Activated B cell treated with CpG ODN at 0.5 μM for 24 hours (primary cell): ENCODE measurements around the gene ZNF317. TPM values are rescaled to one million over a fixed set of nuclear protein-coding genes. Genes with fewer than 3 reads are reported as not detected.

Experiments
- ATAC-seq: fragments of 200-7000 bp; cut with Tn5 transposase; one replicate; pipeline ENCODE4 v1.10.0; 2021; ENCODE audit warnings: low read depth, mild to moderate bottlenecking, moderate library complexity
- CTCF ChIA-PET: fragments of 350-600 bp; sonication (Branson Sonifier 250); formaldehyde crosslinking; loops from one replicate; lab custom pipeline; 2021; ENCODE audit warnings: antibody characterized with exemption; lab: Charles Lee
- POLR2A ChIA-PET: fragments of 350-600 bp; sonication (Branson Sonifier 250); formaldehyde crosslinking; loops from one replicate; lab custom pipeline; 2021; ENCODE audit warnings: antibody characterized with exemption; lab: Charles Lee
- DNase-seq: peaks from one replicate; pipeline ENCODE4 v3.0.0; 2022
- H3K27ac Mint-ChIP-seq: one replicate; pipeline ENCODE4 v1.8.0; 2020; ENCODE audit warnings: mixed read lengths
- H3K27me3 Mint-ChIP-seq: one replicate; pipeline ENCODE4 v1.8.0; 2021; ENCODE audit warnings: mixed read lengths
- H3K36me3 Mint-ChIP-seq: one replicate; pipeline ENCODE4 v1.8.0; 2021; ENCODE audit warnings: low read depth, mixed read lengths
- H3K4me1 Mint-ChIP-seq: one replicate; pipeline ENCODE4 v1.8.0; 2021; ENCODE audit warnings: mixed read lengths
- H3K4me3 Mint-ChIP-seq: one replicate; pipeline ENCODE4 v1.8.0; 2020; ENCODE audit warnings: mild to moderate bottlenecking, mixed read lengths
- H3K9me3 Mint-ChIP-seq: one replicate; pipeline ENCODE4 v1.8.0; 2020; ENCODE audit warnings: mixed read lengths
- intact Hi-C: fragments of 100-400 bp; cut with micrococcal nuclease; formaldehyde crosslinking; loops from one replicate; pipeline ENCODE4 v1.15.1; 2024
- total RNA-seq: library from RNA; stranded (reverse); gene quantifications from 2 replicates; pipeline ENCODE4 v1.2.3, GENCODE V29; 2022
- TF ChIP-seq, protein P1 (sequence below): fragments of 200-600 bp; IDR thresholded peaks from one replicate; pipeline ENCODE4 v1.8.0; 2022; ENCODE audit warnings: antibody characterized with exemption, mild to moderate bottlenecking

ZNF317 gene
- total RNA-seq, 1 donor from 2014 or later, result 65.8 TPM

DNA sequence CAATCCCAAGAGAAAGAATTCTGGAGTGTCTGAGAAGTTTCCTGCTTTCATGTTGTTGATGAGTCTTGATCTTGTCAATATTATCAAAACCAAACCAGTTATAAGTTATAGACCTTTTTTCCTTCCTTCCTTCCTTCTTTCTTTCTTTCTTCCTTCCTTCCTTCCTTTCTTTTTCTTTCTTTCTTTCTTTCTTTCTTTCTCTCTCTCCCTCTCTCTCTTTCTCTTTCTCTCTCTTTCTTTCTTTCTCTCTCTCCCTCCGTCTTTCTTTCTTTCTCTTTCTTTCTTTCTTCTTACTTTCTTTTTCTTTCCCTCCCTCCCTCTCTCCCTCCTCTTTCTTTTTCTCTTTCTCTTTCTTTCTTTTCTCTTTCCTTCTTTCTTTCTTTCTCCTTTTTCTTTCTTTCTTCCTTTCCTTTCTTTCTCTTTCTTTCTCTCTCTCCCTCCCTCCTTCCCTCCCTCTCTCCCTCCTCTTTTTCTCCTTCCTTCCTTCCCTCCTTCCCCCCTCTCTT lies 13.2 kb upstream of the ZNF317 start, which contains the start of gene OR7G3:
OR7G3 (minus strand) TSS at position 51 of the 506 bp plus-strand sequence; CDS start at position 51, 0 bp downstream.
- H3K4me3 Mint-ChIP-seq, result no peak within 1 kb of the TSS
- no peak within 1 kb of the TSS for H3K27ac Mint-ChIP-seq

DNA sequence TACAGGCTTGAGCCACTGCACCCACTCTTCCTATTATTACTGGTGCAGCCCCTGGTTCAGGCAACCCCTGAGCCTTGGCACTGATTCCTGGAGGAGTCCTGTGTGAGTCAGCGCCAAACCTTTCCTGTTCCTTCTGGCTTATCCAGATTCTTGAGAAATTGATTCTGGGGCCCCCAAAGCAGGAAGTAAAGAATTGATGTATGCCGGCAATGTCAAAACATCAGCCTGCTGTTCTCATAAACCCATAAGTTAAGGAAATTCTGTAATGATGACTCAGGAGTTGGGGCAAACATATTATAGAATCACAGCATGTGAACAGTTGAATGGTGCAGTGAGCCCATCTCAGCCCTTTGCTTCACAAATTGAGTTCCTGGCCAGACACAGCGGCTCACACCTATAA lies 12.0 kb upstream of the ZNF317 start:
- Mint-ChIP-seq H3K27ac (no peak overlapping the region), H3K36me3 (no peaks in the 10 kb centered on the region), H3K4me3 (no peak overlapping the region), H3K27me3 (peaks cover 19% of the 10 kb centered on the region), H3K4me1 (peaks cover 10% of the 10 kb centered on the region), H3K9me3 (no peaks in the 10 kb centered on the region)
- TF ChIP-seq, protein P1, sequence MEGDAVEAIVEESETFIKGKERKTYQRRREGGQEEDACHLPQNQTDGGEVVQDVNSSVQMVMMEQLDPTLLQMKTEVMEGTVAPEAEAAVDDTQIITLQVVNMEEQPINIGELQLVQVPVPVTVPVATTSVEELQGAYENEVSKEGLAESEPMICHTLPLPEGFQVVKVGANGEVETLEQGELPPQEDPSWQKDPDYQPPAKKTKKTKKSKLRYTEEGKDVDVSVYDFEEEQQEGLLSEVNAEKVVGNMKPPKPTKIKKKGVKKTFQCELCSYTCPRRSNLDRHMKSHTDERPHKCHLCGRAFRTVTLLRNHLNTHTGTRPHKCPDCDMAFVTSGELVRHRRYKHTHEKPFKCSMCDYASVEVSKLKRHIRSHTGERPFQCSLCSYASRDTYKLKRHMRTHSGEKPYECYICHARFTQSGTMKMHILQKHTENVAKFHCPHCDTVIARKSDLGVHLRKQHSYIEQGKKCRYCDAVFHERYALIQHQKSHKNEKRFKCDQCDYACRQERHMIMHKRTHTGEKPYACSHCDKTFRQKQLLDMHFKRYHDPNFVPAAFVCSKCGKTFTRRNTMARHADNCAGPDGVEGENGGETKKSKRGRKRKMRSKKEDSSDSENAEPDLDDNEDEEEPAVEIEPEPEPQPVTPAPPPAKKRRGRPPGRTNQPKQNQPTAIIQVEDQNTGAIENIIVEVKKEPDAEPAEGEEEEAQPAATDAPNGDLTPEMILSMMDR, result no peak
- DNase-seq (no peak), ATAC-seq (no peak)
- CTCF ChIA-PET, result no interaction called here
- POLR2A ChIA-PET, result no interaction called here
- intact Hi-C loops, result no loop called here

More for the DNA sequence above, 13.2 kb upstream of the ZNF317 start, which contains the start of gene OR7G3:
- ChIA-PET POLR2A (no interaction called here), CTCF (interaction anchor here (0.6 kb wide), 1 partner anchor 1561 kb away, joined by 3 read pairs; no protein-coding TSS in a partner anchor)
- Mint-ChIP-seq H3K27me3 (peaks cover 19% of the 10 kb centered on the region), H3K4me1 (peaks cover 10% of the 10 kb centered on the region), H3K36me3 (no peaks in the 10 kb centered on the region), H3K9me3 (no peaks in the 10 kb centered on the region)
- TF ChIP-seq, protein P1, result no peak
- intact Hi-C loops, result no loop called here
- DNase-seq, result no peak
- ATAC-seq, result no peak

- H3K27ac Mint-ChIP-seq, result no peak overlapping the region
- H3K27me3 Mint-ChIP-seq, result peaks cover 14% of the 10 kb centered on the region
- ChIA-PET CTCF (interaction anchor here (0.6 to 1.2 kb wide), 2 partner anchors 39 to 75 kb away, joined by 3 read pairs; no protein-coding TSS in a partner anchor), POLR2A (interaction anchor here (0.7 kb wide), 1 partner anchor 26 kb away, joined by 4 read pairs; no protein-coding TSS in a partner anchor)
- DNase-seq (no peak), ATAC-seq (peak; percentile 56)
- intact Hi-C loops, result no loop called here
- no peaks in the 10 kb centered on the region for H3K36me3 Mint-ChIP-seq
- no peaks in the 10 kb centered on the region for H3K9me3 Mint-ChIP-seq
- TF ChIP-seq, protein P1, result no peak
- no peak overlapping the region for H3K4me3 Mint-ChIP-seq
- H3K4me1 Mint-ChIP-seq, result peaks cover 10% of the 10 kb centered on the region
Observed at GRCh38 chr19:9130965-9131364, 9.2 kb upstream of the ZNF317 start.

- Mint-ChIP-seq H3K4me3 (no peak overlapping the region), H3K4me1 (peaks cover 14% of the 10 kb centered on the region), H3K27me3 (peaks cover 6% of the 10 kb centered on the region), H3K27ac (no peak overlapping the region), H3K9me3 (no peaks in the 10 kb centered on the region), H3K36me3 (no peaks in the 10 kb centered on the region)
- TF ChIP-seq, protein P1, result no peak
- CTCF ChIA-PET, result no interaction called here
- intact Hi-C loops, result no loop called here
- DNase-seq (no peak), ATAC-seq (no peak)
- POLR2A ChIA-PET, result interaction anchor here (0.7 kb wide), 1 partner anchor 145 kb away, joined by 9 read pairs; no protein-coding TSS in a partner anchor
Observed at GRCh38 chr19:9132422-9132821, 7.8 kb upstream of the ZNF317 start.

DNA sequence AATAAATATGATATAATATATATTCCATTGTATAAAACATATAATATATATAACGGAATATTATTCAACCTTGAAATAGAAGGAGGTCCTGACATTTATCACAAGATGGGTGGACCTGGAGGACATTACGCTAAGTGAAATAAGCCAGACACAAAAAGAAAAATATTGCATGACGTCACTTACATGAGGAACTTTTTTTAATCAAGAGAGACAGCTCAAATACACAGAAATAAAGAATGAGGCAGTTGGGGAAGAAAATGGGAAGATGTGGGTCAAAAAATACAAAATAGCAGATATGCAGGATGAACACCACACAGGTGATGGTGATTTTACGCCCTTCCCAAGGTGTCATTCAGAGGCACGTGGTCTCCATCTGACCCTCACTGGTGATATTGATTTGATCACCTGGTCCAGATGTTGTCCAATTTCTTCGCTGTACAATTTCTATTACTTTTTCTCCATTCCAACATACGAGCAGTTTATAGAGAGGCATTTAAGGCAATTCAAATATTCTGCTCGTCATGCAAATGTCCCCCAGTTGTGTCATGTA lies 513 bp upstream of the ZNF317 start:
- intact Hi-C loops, result loop anchor here (1.0 to 5.0 kb wide), 8 partner anchors 171 to 680 kb away; partner anchors contain the start of genes FBXL12, ZNF121, ZNF266 and ZNF426
- Mint-ChIP-seq H3K36me3 (peaks cover 29% of the 10 kb centered on the region), H3K27me3 (peaks cover 3% of the 10 kb centered on the region), H3K4me1 (peaks cover 42% of the 10 kb centered on the region), H3K4me3 (peak overlapping the region; percentile 99), H3K27ac (peak overlapping the region; percentile 98), H3K9me3 (peaks cover 1% of the 10 kb centered on the region)
- TF ChIP-seq, protein P1, result no peak
- no peak for DNase-seq
- ChIA-PET CTCF (no interaction called here), POLR2A (no interaction called here)
- ATAC-seq, result peak; percentile 5
